HCT116 (cell line): ENCODE measurements around the gene KRTAP10-11. TPM values are rescaled to one million over a fixed set of nuclear protein-coding genes. Genes with fewer than 3 reads are reported as not detected.
"Not testable (repeated sequence)": the region's sequence is repeated elsewhere in the genome, so short reads cannot be mapped to it uniquely, and the experiment has no call there.

Source experiments
- ATAC-seq: fragments of 200-7000 bp; cut with Tn5 transposase; 2 replicates; pipeline ENCODE4 v1.9.1; 2020; ENCODE audit warnings: mild to moderate bottlenecking, moderate library complexity
- BruUV-seq: library from RNA; stranded (reverse); fragments of 400-500 nt; replicated peaks from 2 replicates; lab custom pipeline; 2021; lab: Mats Ljungman, UMichigan
- CTCF ChIA-PET: fragments of 300-600 bp; sonication (Branson Sonifier 250); formaldehyde crosslinking; loops from one replicate; lab custom pipeline; 2021; ENCODE audit warnings: antibody characterized with exemption; lab: Charles Lee
- POLR2A ChIA-PET: fragments of 300-600, 350-600 bp; sonication (Branson Sonifier 250); formaldehyde crosslinking; loops from one replicate; lab custom pipeline; 2021; ENCODE audit warnings: antibody characterized with exemption; lab: Charles Lee
- RAD21 ChIA-PET, 2 experiments: fragments of 300-600 bp; sonication (Branson Sonifier 250); formaldehyde crosslinking; loops; one replicate each; lab custom pipeline; 2023; ENCODE audit warnings: low total read pairs in 2 of 2; ENCODE audit not compliant: uncharacterized antibody in 2 of 2, unreplicated experiment in 2 of 2, low non-redundant PET in 1 of 2; lab: Charles Lee
- DNase-seq: peaks from one replicate; pipeline ENCODE4 v3.0.0-alpha.2; 2010; ENCODE audit warnings: low read depth, low spot score
- H2AFZ ChIP-seq: fragments of 200-600 bp; shearing (Covaris generic), sonication (generic); 2 replicates; pipeline ENCODE4 v1.6.1; 2017; ENCODE audit warnings: low read depth, mixed run types, mixed read lengths, antibody characterized with exemption, low read length; ENCODE audit not compliant: poor library complexity, severe bottlenecking
- H3K27ac ChIP-seq: 2 replicates; pipeline ENCODE4 v1.5.1; 2012; ENCODE audit warnings: low read depth, low read length
- H3K27me3 ChIP-seq: fragments of 200-600 bp; sonication (generic); 2 replicates; pipeline ENCODE4 v1.6.1; 2016; ENCODE audit warnings: mixed run types, low read length, mixed read lengths; ENCODE audit not compliant: insufficient read depth
- H3K36me3 ChIP-seq, 2 experiments: fragments of 200-500 bp in 1 of 2; fragments of 200-600 bp in 1 of 2; sonication (Bioruptor generic) in 1 of 2; sonication (generic) in 1 of 2; 2 replicates each; pipeline versions ENCODE4 v1.5.1 to v1.6.1; 2014 to 2016; ENCODE audit warnings: low read length in 2 of 2, inconsistent platforms in 1 of 2, mixed read lengths in 1 of 2, mixed run types in 1 of 2; ENCODE audit not compliant: insufficient read depth in 2 of 2, control insufficient read depth in 1 of 2
- H3K4me1 ChIP-seq, 2 experiments: fragments of 200-600 bp in 1 of 2; sonication (generic) in 1 of 2; 2 replicates each; pipeline versions ENCODE4 v1.5.1 to v1.6.1; 2012 to 2017; ENCODE audit warnings: low read length in 2 of 2, inconsistent platforms in 1 of 2, mild to moderate bottlenecking in 1 of 2, mixed read lengths in 1 of 2, mixed run types in 1 of 2, moderate library complexity in 1 of 2; ENCODE audit not compliant: insufficient read depth in 2 of 2, control insufficient read depth in 1 of 2
- H3K4me2 ChIP-seq: fragments of 200-600 bp; sonication (generic); 2 replicates; pipeline ENCODE4 v1.6.1; 2017; ENCODE audit warnings: mixed run types, low read length, mixed read lengths
- H3K4me3 ChIP-seq, 2 experiments: fragments of 200-600 bp in 1 of 2; sonication (generic) in 1 of 2; replicated peaks in 1 of 2; 2 replicates each; pipeline ENCODE4 v1.5.1; 2011 to 2016; ENCODE audit warnings: low read length in 2 of 2, control low read depth in 1 of 2, low read depth in 1 of 2, mild to moderate bottlenecking in 1 of 2, mixed read lengths in 1 of 2, mixed run types in 1 of 2
- H3K79me2 ChIP-seq: fragments of 200-600 bp; sonication (generic); 2 replicates; pipeline ENCODE4 v1.6.1; 2017; ENCODE audit warnings: mild to moderate bottlenecking, mixed run types, low read length, moderate library complexity, mixed read lengths; ENCODE audit not compliant: insufficient read depth
- H3K9ac ChIP-seq: fragments of 200-600 bp; sonication (generic); 2 replicates; pipeline ENCODE4 v1.6.1; 2016; ENCODE audit warnings: low read length, mixed read lengths
- H3K9me2 ChIP-seq: fragments of 200-600 bp; sonication (generic), shearing (Covaris generic); 2 replicates; pipeline ENCODE4 v1.6.1; 2017; ENCODE audit warnings: mixed run types, mild to moderate bottlenecking, moderate library complexity; ENCODE audit not compliant: insufficient read depth
- H3K9me3 ChIP-seq, 2 experiments: fragments of 200-500 bp in 1 of 2; fragments of 200-600 bp in 1 of 2; sonication (Bioruptor generic) in 1 of 2; sonication (generic) in 1 of 2; 2 replicates each; pipeline ENCODE4 v1.6.1; 2014 to 2017; ENCODE audit warnings: low read length in 2 of 2, mixed read lengths in 2 of 2, inconsistent platforms in 1 of 2, low read depth in 1 of 2, mild to moderate bottlenecking in 1 of 2, mixed run types in 1 of 2, moderate library complexity in 1 of 2; ENCODE audit not compliant: control insufficient read depth in 1 of 2, insufficient read depth in 1 of 2
- H4K20me1 ChIP-seq: fragments of 200-600 bp; sonication (generic), shearing (Covaris generic); 2 replicates; pipeline ENCODE4 v1.6.1; 2017; ENCODE audit warnings: mixed run types, mild to moderate bottlenecking, moderate library complexity; ENCODE audit not compliant: insufficient read depth
- ELF1 ChIP-seq: IDR thresholded peaks from 2 replicates; pipeline ENCODE4 v1.6.1; 2012; ENCODE audit warnings: low read depth, borderline replicate concordance
- JUND ChIP-seq: IDR thresholded peaks from 2 replicates; pipeline ENCODE4 v1.6.1; 2012
- POLR2AphosphoS5 ChIP-seq: IDR thresholded peaks from 2 replicates; pipeline ENCODE4 v1.6.1; 2011; ENCODE audit warnings: mild to moderate bottlenecking, low read depth, low read length, moderate library complexity
- RAD21 ChIP-seq: IDR thresholded peaks from 2 replicates; pipeline ENCODE4 v1.6.1; 2012; ENCODE audit warnings: low read depth, mild to moderate bottlenecking
- intact Hi-C: fragments of 100-400 bp; cut with micrococcal nuclease; formaldehyde crosslinking; loops from 2 replicates; pipeline ENCODE4 v1.10.0; 2022
- total RNA-seq: library from RNA; stranded (reverse); gene quantifications from one replicate; pipeline ENCODE4 v1.2.1, GENCODE V29; 2021; ENCODE audit not compliant: unreplicated experiment

Gene KRTAP10-11
- total RNA-seq, 1 experiment from 2014 or later, result not detected

DNA sequence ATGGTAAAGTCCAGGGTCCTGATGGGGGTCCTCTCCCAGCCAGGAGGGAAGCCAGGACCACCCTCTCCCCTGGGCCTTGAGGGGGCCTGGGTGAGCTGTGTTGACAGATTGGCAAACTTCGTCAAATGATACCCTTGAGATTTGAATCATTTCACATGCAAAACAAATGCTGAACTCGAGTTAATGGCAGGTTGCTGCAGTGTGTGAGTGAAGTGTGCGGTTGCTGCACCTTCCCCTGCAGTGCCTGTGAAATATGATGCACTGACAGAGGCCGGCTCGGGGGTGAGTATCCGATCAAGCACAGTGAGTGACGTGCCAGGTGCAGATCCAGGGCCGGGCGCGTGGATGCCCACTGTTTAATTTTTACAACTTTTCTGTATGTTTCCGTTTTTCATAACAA lies 41.5 kb downstream of the KRTAP10-11 start (continued):
- TF ChIP-seq ELF1, result no peak

- intact Hi-C loops, H3K79me2 ChIP-seq, ATAC-seq, BruUV-seq, H4K20me1 ChIP-seq, H3K9ac ChIP-seq, H2AFZ ChIP-seq, H3K27me3 ChIP-seq, RAD21 ChIA-PET, POLR2A ChIA-PET, H3K36me3 ChIP-seq, DNase-seq, CTCF ChIA-PET, H3K4me1 ChIP-seq, H3K9me2 ChIP-seq, H3K4me2 ChIP-seq, H3K27ac ChIP-seq, H3K4me3 ChIP-seq: not testable (repeated sequence)
- H3K9me3 ChIP-seq, result peaks cover 4 to 14% of the 10 kb centered on the region in 2 experiments; a peak in 2 of 4 replicates
These were observed 43.5 kb downstream of the KRTAP10-11 start for GRCh38 chr21:44689740-44690139.

DNA sequence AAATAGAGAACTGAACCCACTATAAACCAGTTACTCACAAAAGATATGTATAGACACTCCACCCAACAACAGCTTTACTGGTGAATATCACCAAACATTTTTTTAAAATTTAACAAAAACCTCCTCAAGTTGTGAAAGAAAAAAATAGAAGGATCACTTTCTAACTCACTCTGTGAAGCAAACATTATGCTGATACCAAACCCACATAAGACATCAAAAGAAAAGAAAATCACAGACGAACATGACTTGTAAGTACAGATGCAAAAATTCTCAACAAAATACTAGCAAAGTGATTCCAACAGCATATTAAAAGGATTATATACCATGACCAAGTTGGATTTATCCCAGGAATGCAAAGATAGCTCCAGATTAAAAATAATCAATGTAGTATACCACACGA lies 45.5 kb downstream of the KRTAP10-11 start:
- H3K9ac ChIP-seq, result no peak overlapping the region
- H4K20me1 ChIP-seq, result no peaks in the 10 kb centered on the region
- no peak overlapping the region for H3K4me2 ChIP-seq
- no peaks in the 10 kb centered on the region for H3K9me2 ChIP-seq
- no peaks in the 10 kb centered on the region for H3K36me3 ChIP-seq
- peaks cover 4 to 14% of the 10 kb centered on the region in 2 experiments; a peak in 2 of 4 replicates for H3K9me3 ChIP-seq
- intact Hi-C loops, result no loop called here
- no peaks in the 10 kb centered on the region for H3K27me3 ChIP-seq
- TF ChIP-seq RAD21, result no peak
- no peak for TF ChIP-seq POLR2AphosphoS5
- TF ChIP-seq JUND, result no peak
- TF ChIP-seq, all 23 proteins: peak for 0
- ChIA-PET RAD21 (no interaction called here), POLR2A (no interaction called here), CTCF (no interaction called here)
- no peak overlapping the region for H3K27ac ChIP-seq
- BruUV-seq, result no TSS peak
- DNase-seq (no peak), ATAC-seq (no peak)
- no peak overlapping the region for H2AFZ ChIP-seq
- H3K4me1 ChIP-seq, result no peaks in the 10 kb centered on the region
- H3K79me2 ChIP-seq, result no peaks in the 10 kb centered on the region
- H3K4me3 ChIP-seq, result no peak overlapping the region
